ENCODE measurements around the gene SPSB1. TPM values are rescaled to one million over a fixed set of nuclear protein-coding genes. Genes with fewer than 3 reads are reported as not detected.

SPSB1 gene
- 11.3 and 19.6 TPM in 2 replicates for total RNA-seq

GRCh38 chr1:9292361-9293240 is at the start of gene SPSB1:
Gene SPSB1, plus strand, starts transcription at chr1:9292894. Its CDS starts 62,998 bp downstream, at chr1:9355892.

Other genes with a start within 250 kb of the SPSB1 start
- 0.37 and 0.42 TPM in 2 replicates for gene SLC2A5, start 223.3 kb upstream of the SPSB1 start, total RNA-seq
- 15.1 and 17.8 TPM in 2 replicates for gene GPR157, start 163.8 kb upstream of the SPSB1 start, total RNA-seq
- gene H6PD, start 58.1 kb upstream of the SPSB1 start, total RNA-seq = 5.9 and 7.6 TPM in 2 replicates
- gene SLC25A33, start 246.6 kb downstream of the SPSB1 start, total RNA-seq = 5.0 and 7.8 TPM in 2 replicates